PC-3 (cell line): Measurements from ENCODE around the gene ABHD6. TPM values are rescaled to one million over a fixed set of nuclear protein-coding genes. Genes with fewer than 3 reads are reported as not detected.

Experiments used
- ATAC-seq: fragments of 200-7000 bp; cut with Tn5 transposase; 2 replicates; pipeline ENCODE4 v1.9.1; 2020; ENCODE audit warnings: mild to moderate bottlenecking, moderate library complexity
- Bru-seq: library from RNA; stranded (reverse); fragments of 400-500 nt; gene quantifications from one replicate; lab custom pipeline; 2021; lab: Mats Ljungman, UMichigan
- BruChase-seq, 2 experiments: library from RNA; stranded (reverse); fragments of 400-500 nt; gene quantifications; one replicate each; lab custom pipeline; 2021; lab: Mats Ljungman, UMichigan
- BruUV-seq: library from RNA; stranded (reverse); fragments of 400-500 nt; replicated peaks from 2 replicates; lab custom pipeline; 2021; lab: Mats Ljungman, UMichigan
- CTCF ChIA-PET: fragments of 300-600 bp; sonication (Branson Sonifier 250); formaldehyde crosslinking; loops from one replicate; lab custom pipeline; 2022; ENCODE audit warnings: antibody characterized with exemption; lab: Charles Lee
- POLR2A ChIA-PET: fragments of 300-600 bp; sonication (Branson Sonifier 250); formaldehyde crosslinking; loops from one replicate; lab custom pipeline; 2022; ENCODE audit warnings: antibody characterized with exemption; ENCODE audit not compliant: unreplicated experiment; lab: Charles Lee
- DNase-seq: peaks from one replicate; pipeline ENCODE4 v3.0.0-alpha.2; 2015
- H2AFZ ChIP-seq: fragments of 300-600 bp; sonication (generic); 2 replicates; pipeline ENCODE4 v1.6.0; 2016; ENCODE audit warnings: antibody characterized with exemption, low read length
- H3F3A ChIP-seq: fragments of 300-600 bp; sonication (generic); one replicate; pipeline ENCODE4 v1.6.0; 2017; ENCODE audit warnings: antibody characterized with exemption, low read length, control low read depth, mild to moderate bottlenecking; ENCODE audit not compliant: unreplicated experiment
- H3K27ac ChIP-seq: fragments of 300-600 bp; sonication (generic); 2 replicates; pipeline ENCODE4 v1.5.1; 2016; ENCODE audit warnings: mild to moderate bottlenecking, low read length
- H3K27me3 ChIP-seq: fragments of 300-600 bp; sonication (generic); 2 replicates; pipeline ENCODE4 v1.6.1; 2016; ENCODE audit warnings: low read length, mixed read lengths
- H3K36me3 ChIP-seq: fragments of 300-600 bp; sonication (generic); 2 replicates; pipeline ENCODE4 v1.6.1; 2016; ENCODE audit warnings: low read depth, mixed run types, low read length, mixed read lengths
- H3K4me1 ChIP-seq: fragments of 300-600 bp; sonication (generic); 2 replicates; pipeline ENCODE4 v1.5.1; 2016; ENCODE audit warnings: low read length; ENCODE audit not compliant: insufficient read depth
- H3K4me2 ChIP-seq: fragments of 300-600 bp; sonication (generic); 2 replicates; pipeline ENCODE4 v1.6.0; 2016; ENCODE audit warnings: low read length
- H3K4me3 ChIP-seq: fragments of 300-600 bp; sonication (generic); 2 replicates; pipeline ENCODE4 v1.5.1; 2016; ENCODE audit warnings: mild to moderate bottlenecking, low read length, mixed read lengths
- H3K79me2 ChIP-seq: fragments of 300-600 bp; sonication (generic); 2 replicates; pipeline ENCODE4 v1.6.1; 2017; ENCODE audit warnings: low read length, mixed read lengths
- H3K9ac ChIP-seq: fragments of 300-600 bp; sonication (generic); 2 replicates; pipeline ENCODE4 v1.6.0; 2016; ENCODE audit warnings: mild to moderate bottlenecking, low read length
- H3K9me2 ChIP-seq: fragments of 300-600 bp; sonication (generic); replicated peaks from 2 replicates; pipeline ENCODE4 v1.6.1; 2016; ENCODE audit warnings: mixed run types, low read length, mixed read lengths
- H3K9me3 ChIP-seq: fragments of 300-600 bp; sonication (generic); 2 replicates; pipeline ENCODE4 v1.6.1; 2016; ENCODE audit warnings: low read length, mixed read lengths
- H4K20me1 ChIP-seq: fragments of 300-600 bp; sonication (generic); 2 replicates; pipeline ENCODE4 v1.6.1; 2016; ENCODE audit warnings: low read length, mixed read lengths
- EZH2 ChIP-seq: fragments of 300-600 bp; sonication (generic); IDR thresholded peaks from one replicate; pipeline ENCODE4 v1.6.1; 2017; ENCODE audit warnings: antibody characterized with exemption, mild to moderate bottlenecking, low read length; ENCODE audit not compliant: unreplicated experiment
- EZH2phosphoT487 ChIP-seq: fragments of 300-600 bp; sonication (generic); IDR thresholded peaks from 2 replicates; pipeline ENCODE4 v1.6.1; 2018; ENCODE audit warnings: mild to moderate bottlenecking, antibody characterized with exemption, low read length, borderline replicate concordance
- intact Hi-C: fragments of 100-400 bp; cut with micrococcal nuclease; formaldehyde crosslinking; loops from 2 replicates; pipeline ENCODE4 v1.9.0; 2023
- long read RNA-seq: library from polyadenylated mRNA; unstranded; transcript quantifications from one replicate; pipeline ENCODE4 v2.0.0, GENCODE V29; 2021; ENCODE audit not compliant: unreplicated experiment
- total RNA-seq: library from RNA; depleted of rRNA; stranded (reverse); fragments of >200 nt; gene quantifications from 2 replicates; pipeline ENCODE4 v1.2.3, GENCODE V29; 2014; rRNA removed
- TF ChIP-seq, protein P1 (sequence below): fragments of 300-600 bp; sonication (generic); conservative IDR thresholded peaks from 2 replicates; pipeline ENCODE4 v1.5.1; 2017; ENCODE audit warnings: antibody characterized with exemption, low read depth, mild to moderate bottlenecking, low read length

ABHD6 gene, protein sequence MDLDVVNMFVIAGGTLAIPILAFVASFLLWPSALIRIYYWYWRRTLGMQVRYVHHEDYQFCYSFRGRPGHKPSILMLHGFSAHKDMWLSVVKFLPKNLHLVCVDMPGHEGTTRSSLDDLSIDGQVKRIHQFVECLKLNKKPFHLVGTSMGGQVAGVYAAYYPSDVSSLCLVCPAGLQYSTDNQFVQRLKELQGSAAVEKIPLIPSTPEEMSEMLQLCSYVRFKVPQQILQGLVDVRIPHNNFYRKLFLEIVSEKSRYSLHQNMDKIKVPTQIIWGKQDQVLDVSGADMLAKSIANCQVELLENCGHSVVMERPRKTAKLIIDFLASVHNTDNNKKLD
- total RNA-seq (11.6 and 13.4 TPM in 2 replicates), Bru-seq, nascent RNA (percentile 70 among the genes with signal in this experiment), BruChase-seq, experiment 1, labeled RNA remaining after a 6-hour chase (percentile 68 among the genes with signal in this experiment), BruChase-seq, experiment 2, labeled RNA remaining after a 2-hour chase (percentile 74 among the genes with signal in this experiment)
- long read RNA-seq, transcript ABHD6-205 (10 exons, 2,482 nt) = major isoform, 31 of 102 reads
- long read RNA-seq, transcript ABHD6-201 (9 exons, 2,393 nt) = minor isoform, 28 of 102 reads
- long read RNA-seq, partial matches to known transcripts = 10 of 102 reads
- long read RNA-seq, other reads (novel, unspliced or antisense) = 33 of 102 reads

DNA sequence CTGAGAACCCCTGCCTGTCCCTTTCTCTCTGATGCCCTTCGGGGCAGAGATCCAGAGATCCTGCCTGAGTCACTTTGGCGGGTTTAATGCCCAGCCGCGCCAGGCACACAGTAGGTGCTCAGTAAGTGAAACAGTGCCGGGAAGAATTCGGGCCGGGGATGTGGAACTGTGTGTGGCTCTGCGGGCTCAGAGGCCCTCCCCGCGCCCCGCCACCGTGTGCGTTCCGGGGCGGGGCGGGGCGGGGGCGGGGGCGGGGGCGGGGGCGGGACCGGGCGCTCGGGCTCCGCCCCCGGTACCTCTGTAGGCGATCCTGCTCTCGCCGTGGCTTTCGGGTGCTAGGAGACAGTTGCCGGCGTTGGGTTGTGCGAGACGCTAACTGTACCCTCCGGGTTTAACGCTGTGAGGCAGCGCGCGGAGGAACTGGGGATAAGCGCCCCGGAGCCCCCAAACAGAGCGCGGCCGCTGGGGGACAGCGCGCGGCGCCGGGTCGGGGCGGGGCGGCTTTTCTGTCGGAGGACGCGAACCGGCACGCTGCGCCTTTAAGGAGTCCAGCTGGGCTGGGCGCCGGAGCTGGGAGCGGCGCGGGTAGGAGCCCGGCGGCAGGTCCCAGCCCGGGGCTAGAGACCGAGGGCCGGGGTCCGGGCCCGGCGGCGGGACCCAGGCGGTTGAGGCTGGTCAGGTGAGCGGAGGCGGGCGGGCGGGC lies at the start of gene ABHD6:
Gene ABHD6 (plus strand): TSS at position 555 of the 703 bp plus-strand sequence. CDS start 18,795 bp downstream, outside the sequence.
- peaks cover 32% of the 10 kb centered on the region for H3K4me1 ChIP-seq
- POLR2A ChIA-PET = no interaction called here
- no peaks in the 10 kb centered on the region for H3K27me3 ChIP-seq
- H3K4me2 ChIP-seq = peak within 1 kb of the TSS; percentile 99
- no peaks in the 10 kb centered on the region for H4K20me1 ChIP-seq
- BruUV-seq = no TSS peak
- DNase-seq (peak; percentile 66), ATAC-seq (peak; percentile 72)
- H2AFZ ChIP-seq = peak within 1 kb of the TSS; percentile 96
- H3K36me3 ChIP-seq = no peaks in the 10 kb centered on the region
- H3K9me2 ChIP-seq = no peaks in the 10 kb centered on the region
- peaks cover 18% of the 10 kb centered on the region for H3K79me2 ChIP-seq
- H3K9me3 ChIP-seq = no peaks in the 10 kb centered on the region
- H3K4me3 ChIP-seq = peak within 1 kb of the TSS; percentile 99
- no peak for TF ChIP-seq EZH2phosphoT487
- TF ChIP-seq, protein P1, sequence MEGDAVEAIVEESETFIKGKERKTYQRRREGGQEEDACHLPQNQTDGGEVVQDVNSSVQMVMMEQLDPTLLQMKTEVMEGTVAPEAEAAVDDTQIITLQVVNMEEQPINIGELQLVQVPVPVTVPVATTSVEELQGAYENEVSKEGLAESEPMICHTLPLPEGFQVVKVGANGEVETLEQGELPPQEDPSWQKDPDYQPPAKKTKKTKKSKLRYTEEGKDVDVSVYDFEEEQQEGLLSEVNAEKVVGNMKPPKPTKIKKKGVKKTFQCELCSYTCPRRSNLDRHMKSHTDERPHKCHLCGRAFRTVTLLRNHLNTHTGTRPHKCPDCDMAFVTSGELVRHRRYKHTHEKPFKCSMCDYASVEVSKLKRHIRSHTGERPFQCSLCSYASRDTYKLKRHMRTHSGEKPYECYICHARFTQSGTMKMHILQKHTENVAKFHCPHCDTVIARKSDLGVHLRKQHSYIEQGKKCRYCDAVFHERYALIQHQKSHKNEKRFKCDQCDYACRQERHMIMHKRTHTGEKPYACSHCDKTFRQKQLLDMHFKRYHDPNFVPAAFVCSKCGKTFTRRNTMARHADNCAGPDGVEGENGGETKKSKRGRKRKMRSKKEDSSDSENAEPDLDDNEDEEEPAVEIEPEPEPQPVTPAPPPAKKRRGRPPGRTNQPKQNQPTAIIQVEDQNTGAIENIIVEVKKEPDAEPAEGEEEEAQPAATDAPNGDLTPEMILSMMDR = peak; percentile 46; the same call in 1 of the 2 replicates
- no peak for TF ChIP-seq EZH2
- CTCF ChIA-PET = interaction anchor here (0.5 to 2.0 kb wide), 5 partner anchors 19 to 69 kb away, joined by 3 to 11 read pairs (median 6); partner anchors contain the start of genes HTD2 and RPP14
- peak within 1 kb of the TSS; percentile 80 for H3K9ac ChIP-seq
- no peaks in the 10 kb centered on the region for H3F3A ChIP-seq
- peak within 1 kb of the TSS; percentile 40 for H3K27ac ChIP-seq
- intact Hi-C loops = loop anchor here (1.0 to 5.0 kb wide), 3 partner anchors 15 to 63 kb away; no protein-coding TSS in a partner anchor

GRCh38 chr3:58188173-58188564 lies 49.4 kb upstream of the ABHD6 start:
- no peaks in the 10 kb centered on the region for H3K36me3 ChIP-seq
- no peak overlapping the region for H2AFZ ChIP-seq
- H3K4me2 ChIP-seq = peak overlapping the region; percentile 63
- H3K9ac ChIP-seq = peak overlapping the region; percentile 46
- ATAC-seq = peak; percentile 72
- intact Hi-C loops = loop anchor here (5.0 to 10.0 kb wide), 2 partner anchors 49 to 227 kb away; partner anchors contain the start of gene ABHD6
- no peaks in the 10 kb centered on the region for H3K27me3 ChIP-seq
- peak overlapping the region; percentile 77 for H3K27ac ChIP-seq
- H3K9me3 ChIP-seq = no peaks in the 10 kb centered on the region
- no TSS peak for BruUV-seq
- CTCF ChIA-PET = interaction anchor here (0.6 to 4.8 kb wide), 8 partner anchors 10 to 118 kb away, joined by 3 to 59 read pairs (median 6); partner anchors contain the start of genes ABHD6, HTD2 and RPP14
- POLR2A ChIA-PET = interaction anchor here (0.6 kb wide), 1 partner anchor 29 kb away, joined by 3 read pairs; no protein-coding TSS in a partner anchor
- DNase-seq = peak; percentile 84
- TF ChIP-seq EZH2phosphoT487 = peak; percentile 46; the same call in 1 of the 2 replicates
- TF ChIP-seq, protein P1 = no peak
- no peaks in the 10 kb centered on the region for H3K9me2 ChIP-seq
- no peaks in the 10 kb centered on the region for H4K20me1 ChIP-seq
- H3K4me3 ChIP-seq = no peak overlapping the region
- no peaks in the 10 kb centered on the region for H3F3A ChIP-seq
- peaks cover 23% of the 10 kb centered on the region for H3K4me1 ChIP-seq
- no peaks in the 10 kb centered on the region for H3K79me2 ChIP-seq
